GM23338 (cell line): ENCODE measurements around the gene TAF11L11. TPM values are rescaled to one million over a fixed set of nuclear protein-coding genes. Genes with fewer than 3 reads are reported as not detected.
"Not testable (repeated sequence)": the region's sequence is repeated elsewhere in the genome, so short reads cannot be mapped to it uniquely, and the experiment has no call there.

Experiments
- ATAC-seq: fragments of 200-7000 bp; cut with Tn5 transposase; 3 replicates; pipeline ENCODE4 v1.9.1; 2020
- DNase-seq: peaks from one replicate; pipeline ENCODE4 v3.0.0-alpha.2; 2015; ENCODE audit warnings: low spot score
- H2AFZ ChIP-seq: fragments of 200-600 bp; sonication (generic); 2 replicates; pipeline ENCODE4 v1.8.0; 2016; ENCODE audit warnings: antibody characterized with exemption, mild to moderate bottlenecking, moderate library complexity
- H3F3A ChIP-seq: fragments of 200-600 bp; sonication (generic); replicated peaks from 2 replicates; pipeline ENCODE4 v1.8.0; 2017; ENCODE audit warnings: antibody characterized with exemption, mixed run types, low read depth
- H3K27ac ChIP-seq: fragments of 200-600 bp; sonication (generic); 2 replicates; pipeline ENCODE4 v1.6.1; 2016; ENCODE audit warnings: low read depth
- H3K27me3 ChIP-seq: fragments of 200-600 bp; sonication (generic); 2 replicates; pipeline ENCODE4 v1.8.0; 2016; ENCODE audit warnings: mild to moderate bottlenecking, mixed run types, moderate library complexity; ENCODE audit not compliant: insufficient read depth
- H3K36me3 ChIP-seq: fragments of 200-600 bp; sonication (generic); 2 replicates; pipeline ENCODE4 v1.8.0; 2016; ENCODE audit warnings: mild to moderate bottlenecking; ENCODE audit not compliant: insufficient read depth
- H3K4me1 ChIP-seq: fragments of 200-600 bp; sonication (generic); 2 replicates; pipeline ENCODE4 v1.8.0; 2016; ENCODE audit warnings: mild to moderate bottlenecking, moderate library complexity; ENCODE audit not compliant: insufficient read depth
- H3K4me2 ChIP-seq: fragments of 200-600 bp; sonication (generic); 2 replicates; pipeline ENCODE4 v1.7.1; 2017; ENCODE audit warnings: mixed run types
- H3K4me3 ChIP-seq: fragments of 200-600 bp; sonication (generic); 2 replicates; pipeline ENCODE4 v1.6.1; 2016; ENCODE audit warnings: mixed run types
- H3K79me2 ChIP-seq: fragments of 200-600 bp; sonication (generic); replicated peaks from 2 replicates; pipeline ENCODE4 v1.8.0; 2017; ENCODE audit warnings: mild to moderate bottlenecking; ENCODE audit not compliant: insufficient read depth
- H3K9me2 ChIP-seq: fragments of 200-600 bp; sonication (generic); 2 replicates; pipeline ENCODE4 v1.8.0; 2017; ENCODE audit not compliant: insufficient read depth
- H4K20me1 ChIP-seq: fragments of 200-600 bp; sonication (generic); replicated peaks from 2 replicates; pipeline ENCODE4 v1.8.0; 2017; ENCODE audit warnings: mild to moderate bottlenecking; ENCODE audit not compliant: insufficient read depth
- H3K27ac Mint-ChIP-seq: 2 replicates; pipeline ENCODE4 v1.8.0; 2020; ENCODE audit warnings: inconsistent platforms, mild to moderate bottlenecking, moderate library complexity, mixed read lengths
- H3K27me3 Mint-ChIP-seq: 3 replicates; pipeline ENCODE4 v1.8.0; 2022; ENCODE audit warnings: low read depth, mild to moderate bottlenecking, moderate library complexity, mixed read lengths, inconsistent platforms; ENCODE audit not compliant: insufficient read depth, poor library complexity
- H3K36me3 Mint-ChIP-seq: 3 replicates; pipeline ENCODE4 v1.8.0; 2021; ENCODE audit warnings: low read depth, mild to moderate bottlenecking, inconsistent platforms, moderate library complexity, mixed read lengths
- H3K4me1 Mint-ChIP-seq: 3 replicates; pipeline ENCODE4 v1.8.0; 2020; ENCODE audit warnings: mild to moderate bottlenecking, inconsistent platforms, mixed read lengths
- H3K4me3 Mint-ChIP-seq: 3 replicates; pipeline ENCODE4 v1.8.0; 2021; ENCODE audit warnings: moderate library complexity, mild to moderate bottlenecking, inconsistent platforms, mixed read lengths
- H3K9me3 Mint-ChIP-seq: 3 replicates; pipeline ENCODE4 v1.8.0; 2020; ENCODE audit warnings: moderate library complexity, mild to moderate bottlenecking, inconsistent platforms, mixed read lengths
- CREB1 ChIP-seq: fragments of 250-450 bp; sonication (Bioruptor Pico); IDR thresholded peaks from 2 replicates; pipeline ENCODE4 v1.5.0; 2020; ENCODE audit warnings: low read depth, mild to moderate bottlenecking, moderate library complexity
- EZH2 ChIP-seq: fragments of 200-600 bp; sonication (generic); IDR thresholded peaks from one replicate; pipeline ENCODE4 v1.8.0; 2017; ENCODE audit warnings: antibody characterized with exemption, mild to moderate bottlenecking, low read depth; ENCODE audit not compliant: unreplicated experiment
- EZH2phosphoT487 ChIP-seq: fragments of 200-600 bp; sonication (generic); IDR thresholded peaks from one replicate; pipeline ENCODE4 v1.8.1; 2018; ENCODE audit warnings: antibody characterized with exemption; ENCODE audit not compliant: unreplicated experiment
- JUNB ChIP-seq: IDR thresholded peaks from one replicate; pipeline ENCODE4 v1.6.1; 2016; ENCODE audit warnings: antibody characterized with exemption; ENCODE audit not compliant: unreplicated experiment
- NANOG ChIP-seq: IDR thresholded peaks from 2 replicates; pipeline ENCODE4 v1.6.1; 2016; ENCODE audit warnings: antibody characterized with exemption, borderline replicate concordance
- POLR2AphosphoS5 ChIP-seq: IDR thresholded peaks from 2 replicates; pipeline ENCODE4 v1.6.1; 2016; ENCODE audit warnings: antibody characterized with exemption, low read depth
- STAT1 ChIP-seq: IDR thresholded peaks from one replicate; pipeline ENCODE4 v1.6.1; 2016; ENCODE audit warnings: antibody characterized with exemption; ENCODE audit not compliant: unreplicated experiment
- ZNF114 ChIP-seq: fragments of 250-450 bp; sonication (Bioruptor Pico); IDR thresholded peaks from 2 replicates; pipeline ENCODE4 v1.5.0; 2020; ENCODE audit warnings: mild to moderate bottlenecking, moderate library complexity
- polyA plus RNA-seq: library from polyadenylated mRNA; unstranded; fragments of >200 nt; fragmentation: Nextera tagmentation; extraction: Ambion mirVana; gene quantifications from 2 replicates; pipeline ENCODE4 v1.2.1, GENCODE V29; 2016
- total RNA-seq: library from RNA; depleted of rRNA; stranded (reverse); fragments of >200 nt; shearing (Covaris generic); gene quantifications from 2 replicates; pipeline ENCODE4 v1.2.3, GENCODE V29; 2014
- TF ChIP-seq, protein P1 (sequence below): IDR thresholded peaks from 2 replicates; pipeline ENCODE4 v1.6.1; 2016; ENCODE audit warnings: antibody characterized with exemption
- TF ChIP-seq, protein P2 (sequence below): IDR thresholded peaks from one replicate; pipeline ENCODE4 v1.6.1; 2018; ENCODE audit warnings: antibody characterized with exemption; ENCODE audit not compliant: unreplicated experiment
- TF ChIP-seq, protein P3 (sequence below), 2 experiments: fragments of 200-600 bp in 1 of 2; sonication (generic) in 1 of 2; conservative IDR thresholded peaks; 2 replicates each; pipeline versions ENCODE4 v1.5.1 to v1.6.1; 2016 to 2017; ENCODE audit warnings: antibody characterized with exemption in 2 of 2, low read depth in 2 of 2, mild to moderate bottlenecking in 2 of 2, moderate library complexity in 1 of 2

TAF11L11 gene
- total and polyA plus RNA-seq, 2 experiments from 2014 or later: 0.21 TPM; not detected in 1

DNA sequence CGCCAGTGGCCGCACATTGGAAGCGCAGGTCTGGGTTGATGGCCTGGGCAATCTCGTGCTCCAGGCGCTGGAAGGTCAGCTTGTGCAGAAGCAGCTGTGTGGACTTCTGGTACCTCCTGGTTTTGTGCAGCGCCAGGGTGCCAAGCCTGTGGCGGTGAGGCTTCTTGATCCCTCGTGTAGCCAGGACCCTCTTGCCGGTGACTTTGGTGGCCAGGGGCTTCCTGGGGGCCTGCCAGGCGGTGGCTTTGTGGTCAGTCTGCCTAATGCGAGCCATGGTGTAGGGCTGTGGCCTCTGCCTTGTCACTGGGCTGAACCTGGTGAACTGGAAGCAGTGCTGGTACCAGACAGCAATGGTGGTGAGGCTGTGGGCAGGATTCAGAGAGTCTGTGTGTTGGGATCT, 21.7 kb downstream of the TAF11L11 start:
- Histone ChIP-seq H2AFZ (no peak overlapping the region), H3K9me2 (no peaks in the 10 kb centered on the region), H4K20me1 (no peaks in the 10 kb centered on the region), H3K4me2 (no peak overlapping the region), H3K27ac (no peak overlapping the region), H3K36me3 (no peaks in the 10 kb centered on the region), H3F3A (no peaks in the 10 kb centered on the region), H3K4me3 (no peak overlapping the region), H3K27me3 (no peaks in the 10 kb centered on the region), H3K79me2 (no peaks in the 10 kb centered on the region), H3K4me1 (no peaks in the 10 kb centered on the region)
- Mint-ChIP-seq H3K4me1 (no peaks in the 10 kb centered on the region), H3K9me3 (no peaks in the 10 kb centered on the region), H3K36me3 (no peaks in the 10 kb centered on the region), H3K27me3 (peaks cover 2% of the 10 kb centered on the region), H3K27ac (no peak overlapping the region), H3K4me3 (no peak overlapping the region)
- TF ChIP-seq, protein P1, sequence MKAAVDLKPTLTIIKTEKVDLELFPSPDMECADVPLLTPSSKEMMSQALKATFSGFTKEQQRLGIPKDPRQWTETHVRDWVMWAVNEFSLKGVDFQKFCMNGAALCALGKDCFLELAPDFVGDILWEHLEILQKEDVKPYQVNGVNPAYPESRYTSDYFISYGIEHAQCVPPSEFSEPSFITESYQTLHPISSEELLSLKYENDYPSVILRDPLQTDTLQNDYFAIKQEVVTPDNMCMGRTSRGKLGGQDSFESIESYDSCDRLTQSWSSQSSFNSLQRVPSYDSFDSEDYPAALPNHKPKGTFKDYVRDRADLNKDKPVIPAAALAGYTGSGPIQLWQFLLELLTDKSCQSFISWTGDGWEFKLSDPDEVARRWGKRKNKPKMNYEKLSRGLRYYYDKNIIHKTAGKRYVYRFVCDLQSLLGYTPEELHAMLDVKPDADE: no peak
- DNase-seq: no peak
- no peak for ATAC-seq

DNA sequence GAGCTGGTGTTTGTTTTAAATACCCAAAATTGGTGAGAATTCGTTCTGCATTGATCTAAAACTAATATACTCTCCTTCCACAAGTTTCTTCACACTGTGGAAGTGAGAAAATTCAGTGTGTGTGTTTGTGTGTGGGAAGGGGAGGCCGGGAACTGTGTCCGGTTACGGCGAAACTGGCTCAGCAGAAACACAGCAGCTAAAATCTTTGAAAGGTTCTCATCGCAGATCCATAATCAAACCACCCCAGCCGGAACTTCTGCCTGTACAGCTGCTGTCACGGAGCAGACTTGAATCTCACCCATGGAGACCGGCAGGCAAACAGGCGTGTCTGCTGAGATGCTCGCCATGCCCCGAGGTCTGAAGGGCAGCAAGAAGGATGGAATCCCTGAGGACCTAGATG, 27.8 kb downstream of the TAF11L11 start, which contains the start of gene TAF11L13:
Gene TAF11L13, plus strand, starts transcription at position 301 of the 400 bp plus-strand sequence.
- H2AFZ ChIP-seq, H3K4me3 Mint-ChIP-seq, H3K4me2 ChIP-seq, H3K27ac Mint-ChIP-seq, H3K79me2 ChIP-seq, H3K27me3 Mint-ChIP-seq, H3K27me3 ChIP-seq, H3K9me3 Mint-ChIP-seq, H3K4me1 Mint-ChIP-seq, H3K9me2 ChIP-seq, H3K36me3 Mint-ChIP-seq, ATAC-seq, DNase-seq, H3K27ac ChIP-seq, H3K4me3 ChIP-seq, H3F3A ChIP-seq, H4K20me1 ChIP-seq, H3K36me3 ChIP-seq, H3K4me1 ChIP-seq: not testable (repeated sequence)

DNA sequence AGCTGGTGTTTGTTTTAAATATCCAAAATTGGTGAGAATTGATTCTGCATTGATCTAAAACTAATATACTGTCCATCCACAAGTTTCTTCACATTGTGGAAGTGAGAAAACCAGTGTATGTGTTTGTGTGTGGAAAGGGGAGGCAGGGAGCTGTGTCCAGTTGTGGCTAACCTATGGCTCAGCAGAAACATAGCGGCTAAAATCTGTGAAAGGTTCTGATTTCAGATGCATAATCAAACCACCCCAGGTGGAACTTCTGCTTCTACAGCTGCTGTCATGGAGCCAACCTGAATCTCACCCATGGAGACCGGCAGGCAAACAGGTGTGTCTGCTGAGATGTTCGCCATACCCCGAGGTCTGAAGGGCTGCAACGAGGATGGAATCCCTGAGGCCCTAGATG, 30.2 kb downstream of the TAF11L11 start, which contains the start of gene TAF11L14:
Gene TAF11L14, plus strand, starts transcription at position 301 of the 400 bp plus-strand sequence.
- Mint-ChIP-seq H3K4me3 (no peak within 1 kb of the TSS), H3K27ac (no peak within 1 kb of the TSS), H3K36me3 (no peaks in the 10 kb centered on the region), H3K4me1 (no peaks in the 10 kb centered on the region), H3K27me3 (no peaks in the 10 kb centered on the region), H3K9me3 (no peaks in the 10 kb centered on the region; the same call in 2 of the 3 replicates)
- Histone ChIP-seq H3F3A (no peaks in the 10 kb centered on the region), H3K4me1 (no peaks in the 10 kb centered on the region), H2AFZ (no peak within 1 kb of the TSS), H4K20me1 (no peaks in the 10 kb centered on the region), H3K4me3 (no peak within 1 kb of the TSS), H3K79me2 (no peaks in the 10 kb centered on the region), H3K36me3 (no peaks in the 10 kb centered on the region), H3K27me3 (no peaks in the 10 kb centered on the region), H3K4me2 (no peak within 1 kb of the TSS), H3K27ac (no peak within 1 kb of the TSS), H3K9me2 (0 out of 2 replicates have a peak, but pooled peaks cover 5% of the 10 kb centered on the region)
- DNase-seq: no peak
- ATAC-seq: no peak
- TF ChIP-seq NANOG (no peak), STAT1 (no peak), EZH2phosphoT487 (no peak), EZH2 (no peak), ZNF114 (CRISPR knock-in tag) (no peak), POLR2AphosphoS5 (no peak), CREB1 (CRISPR knock-in tag) (no peak), JUNB (no peak)
- TF ChIP-seq, protein P1: no peak
- TF ChIP-seq, protein P2, sequence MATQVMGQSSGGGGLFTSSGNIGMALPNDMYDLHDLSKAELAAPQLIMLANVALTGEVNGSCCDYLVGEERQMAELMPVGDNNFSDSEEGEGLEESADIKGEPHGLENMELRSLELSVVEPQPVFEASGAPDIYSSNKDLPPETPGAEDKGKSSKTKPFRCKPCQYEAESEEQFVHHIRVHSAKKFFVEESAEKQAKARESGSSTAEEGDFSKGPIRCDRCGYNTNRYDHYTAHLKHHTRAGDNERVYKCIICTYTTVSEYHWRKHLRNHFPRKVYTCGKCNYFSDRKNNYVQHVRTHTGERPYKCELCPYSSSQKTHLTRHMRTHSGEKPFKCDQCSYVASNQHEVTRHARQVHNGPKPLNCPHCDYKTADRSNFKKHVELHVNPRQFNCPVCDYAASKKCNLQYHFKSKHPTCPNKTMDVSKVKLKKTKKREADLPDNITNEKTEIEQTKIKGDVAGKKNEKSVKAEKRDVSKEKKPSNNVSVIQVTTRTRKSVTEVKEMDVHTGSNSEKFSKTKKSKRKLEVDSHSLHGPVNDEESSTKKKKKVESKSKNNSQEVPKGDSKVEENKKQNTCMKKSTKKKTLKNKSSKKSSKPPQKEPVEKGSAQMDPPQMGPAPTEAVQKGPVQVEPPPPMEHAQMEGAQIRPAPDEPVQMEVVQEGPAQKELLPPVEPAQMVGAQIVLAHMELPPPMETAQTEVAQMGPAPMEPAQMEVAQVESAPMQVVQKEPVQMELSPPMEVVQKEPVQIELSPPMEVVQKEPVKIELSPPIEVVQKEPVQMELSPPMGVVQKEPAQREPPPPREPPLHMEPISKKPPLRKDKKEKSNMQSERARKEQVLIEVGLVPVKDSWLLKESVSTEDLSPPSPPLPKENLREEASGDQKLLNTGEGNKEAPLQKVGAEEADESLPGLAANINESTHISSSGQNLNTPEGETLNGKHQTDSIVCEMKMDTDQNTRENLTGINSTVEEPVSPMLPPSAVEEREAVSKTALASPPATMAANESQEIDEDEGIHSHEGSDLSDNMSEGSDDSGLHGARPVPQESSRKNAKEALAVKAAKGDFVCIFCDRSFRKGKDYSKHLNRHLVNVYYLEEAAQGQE: no peak
- TF ChIP-seq, protein P3, sequence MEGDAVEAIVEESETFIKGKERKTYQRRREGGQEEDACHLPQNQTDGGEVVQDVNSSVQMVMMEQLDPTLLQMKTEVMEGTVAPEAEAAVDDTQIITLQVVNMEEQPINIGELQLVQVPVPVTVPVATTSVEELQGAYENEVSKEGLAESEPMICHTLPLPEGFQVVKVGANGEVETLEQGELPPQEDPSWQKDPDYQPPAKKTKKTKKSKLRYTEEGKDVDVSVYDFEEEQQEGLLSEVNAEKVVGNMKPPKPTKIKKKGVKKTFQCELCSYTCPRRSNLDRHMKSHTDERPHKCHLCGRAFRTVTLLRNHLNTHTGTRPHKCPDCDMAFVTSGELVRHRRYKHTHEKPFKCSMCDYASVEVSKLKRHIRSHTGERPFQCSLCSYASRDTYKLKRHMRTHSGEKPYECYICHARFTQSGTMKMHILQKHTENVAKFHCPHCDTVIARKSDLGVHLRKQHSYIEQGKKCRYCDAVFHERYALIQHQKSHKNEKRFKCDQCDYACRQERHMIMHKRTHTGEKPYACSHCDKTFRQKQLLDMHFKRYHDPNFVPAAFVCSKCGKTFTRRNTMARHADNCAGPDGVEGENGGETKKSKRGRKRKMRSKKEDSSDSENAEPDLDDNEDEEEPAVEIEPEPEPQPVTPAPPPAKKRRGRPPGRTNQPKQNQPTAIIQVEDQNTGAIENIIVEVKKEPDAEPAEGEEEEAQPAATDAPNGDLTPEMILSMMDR (conservative IDR thresholded peaks at IDR 0.05; ENCODE audit: low read depth in 2 of 2): no peak
